A549 (cell line): Measurements from ENCODE around the gene OR4A16. TPM values are rescaled to one million over a fixed set of nuclear protein-coding genes. Genes with fewer than 3 reads are reported as not detected.

Experiments used
- ATAC-seq, 2 experiments: fragments of 200-7000 bp in 1 of 2; fragments of >200 bp in 1 of 2; cut with Nextera tagmentation in 1 of 2; cut with Tn5 transposase in 1 of 2; 3 replicates each; pipeline versions ENCODE4 v1.8.0 to v1.9.1; 2018 to 2020; ENCODE audit warnings: mild to moderate bottlenecking in 1 of 2, moderate library complexity in 1 of 2
- CTCF ChIA-PET: fragments of 300-600 bp; sonication (Branson Sonifier 250); formaldehyde crosslinking; extraction: SDS; loops from one replicate; lab custom pipeline; 2021; ENCODE audit warnings: antibody characterized with exemption, inconsistent platforms; lab: Yijun Ruan, JAX
- POLR2A ChIA-PET: fragments of 350-600 bp; formaldehyde crosslinking; extraction: SDS; loops from one replicate; lab custom pipeline; 2021; ENCODE audit warnings: antibody characterized with exemption, inconsistent platforms; lab: Yijun Ruan, JAX
- DNase-seq, 2 experiments: peaks; one replicate each; pipeline versions ENCODE4 v3.0.0 to v3.0.0-alpha.2; 2011 to 2016; ENCODE audit warnings: low read depth in 1 of 2, low spot score in 1 of 2
- FAIRE-seq: peaks from 2 replicates; lab custom pipeline; 2011; peaks lifted over from hg19 to GRCh38; lab: Jason Lieb, UNC
- H3K27ac ChIP-seq, 2 experiments: fragments of >200 bp; sonication (Bioruptor Twin); formaldehyde crosslinking; 3 replicates each; pipeline ENCODE4 v1.5.1; 2016 to 2017
- H3K4me1 ChIP-seq: fragments of >200 bp; sonication (Bioruptor Twin); formaldehyde crosslinking; 3 replicates; pipeline ENCODE4 v1.6.1; 2016
- H3K4me2 ChIP-seq: fragments of >200 bp; sonication (Bioruptor Twin); formaldehyde crosslinking; 3 replicates; pipeline ENCODE4 v1.6.1; 2016
- H3K4me3 ChIP-seq: fragments of >200 bp; sonication (Bioruptor Twin); formaldehyde crosslinking; 3 replicates; pipeline ENCODE4 v1.5.1; 2016
- H3K9me3 ChIP-seq: fragments of >200 bp; sonication (Bioruptor Twin); formaldehyde crosslinking; 3 replicates; pipeline ENCODE4 v1.6.1; 2016
- BHLHE40 ChIP-seq: IDR thresholded peaks from 2 replicates; pipeline ENCODE4 v1.6.1; 2012; ENCODE audit warnings: low read depth, low read length, inconsistent platforms
- CBX8 ChIP-seq: fragments of 200-600 bp; sonication (generic); IDR thresholded peaks from 2 replicates; pipeline ENCODE4 v1.6.1; 2016
- CHD2 ChIP-seq: fragments of 150-350 bp; IDR thresholded peaks from 2 replicates; pipeline ENCODE4 v1.6.1; 2014; ENCODE audit warnings: low read length; ENCODE audit not compliant: partially characterized antibody
- EHF ChIP-seq: fragments of 250-450 bp; sonication (Bioruptor Pico); IDR thresholded peaks from 2 replicates; pipeline ENCODE4 v1.5.0; 2020; ENCODE audit warnings: mild to moderate bottlenecking
- ESRRA ChIP-seq: fragments of 150-350 bp; IDR thresholded peaks from 2 replicates; pipeline ENCODE4 v1.6.1; 2014; ENCODE audit warnings: mild to moderate bottlenecking, low read length, borderline replicate concordance
- FOSL2 ChIP-seq, 2 experiments: fragments of 450-650 bp in 1 of 2; fragments of >200 bp in 1 of 2; sonication (Bioruptor Twin) in 1 of 2; formaldehyde crosslinking; IDR thresholded peaks; 2 replicates each; pipeline versions ENCODE4 v1.5.0 to v1.6.1; 2016 to 2020; ENCODE audit warnings: mild to moderate bottlenecking in 1 of 2, moderate library complexity in 1 of 2
- FOXS1 ChIP-seq: fragments of 250-450 bp; sonication (Bioruptor Pico); IDR thresholded peaks from 2 replicates; pipeline ENCODE4 v1.5.0; 2020; ENCODE audit warnings: mild to moderate bottlenecking, moderate library complexity
- GATA3 ChIP-seq: IDR thresholded peaks from 2 replicates; pipeline ENCODE4 v1.6.1; 2012; ENCODE audit warnings: borderline replicate concordance
- HDAC2 ChIP-seq: fragments of 200-600 bp; sonication (generic); IDR thresholded peaks from 2 replicates; pipeline ENCODE4 v1.6.1; 2016
- HOXA7 ChIP-seq: fragments of 250-450 bp; sonication (Bioruptor Pico); IDR thresholded peaks from 2 replicates; pipeline ENCODE4 v1.5.0; 2020; ENCODE audit warnings: mild to moderate bottlenecking, moderate library complexity
- HOXB13 ChIP-seq: fragments of 250-450 bp; sonication (Bioruptor Pico); IDR thresholded peaks from 2 replicates; pipeline ENCODE4 v1.5.0; 2020; ENCODE audit warnings: low read depth, mild to moderate bottlenecking, moderate library complexity
- JUN ChIP-seq, 2 experiments: fragments of >200 bp; sonication (Bioruptor Twin); formaldehyde crosslinking; IDR thresholded peaks; 2 replicates in 1 of 2; 3 replicates in 1 of 2; pipeline ENCODE4 v1.6.1; 2016 to 2017
- KDM5A ChIP-seq: fragments of 200-600 bp; sonication (generic); IDR thresholded peaks from 2 replicates; pipeline ENCODE4 v1.6.1; 2016; ENCODE audit warnings: antibody characterized with exemption, mild to moderate bottlenecking
- MAFK ChIP-seq: fragments of 450-650 bp; IDR thresholded peaks from 2 replicates; pipeline ENCODE4 v1.6.1; 2014; ENCODE audit not compliant: partially characterized antibody
- MYC ChIP-seq: IDR thresholded peaks from 2 replicates; pipeline ENCODE4 v1.6.1; 2012; ENCODE audit warnings: mild to moderate bottlenecking, inconsistent platforms, low read length, improper control_type of control experiment, borderline replicate concordance
- NPAS2 ChIP-seq: fragments of 250-450 bp; sonication (Bioruptor Pico); IDR thresholded peaks from 2 replicates; pipeline ENCODE4 v1.8.0; 2022; ENCODE audit warnings: mild to moderate bottlenecking, moderate library complexity, borderline replicate concordance
- NR3C1 ChIP-seq: fragments of >200 bp; sonication (Bioruptor Twin); formaldehyde crosslinking; IDR thresholded peaks from 3 replicates; pipeline ENCODE4 v1.6.1; 2017
- POLR2A ChIP-seq: IDR thresholded peaks from 2 replicates; pipeline ENCODE4 v1.6.1; 2012; ENCODE audit warnings: mild to moderate bottlenecking, low read length
- POLR2AphosphoS2 ChIP-seq: conservative IDR thresholded peaks from 2 replicates; pipeline ENCODE4 v1.6.1; 2012; ENCODE audit warnings: low read length, improper control_type of control experiment, inconsistent platforms
- RCOR1 ChIP-seq: fragments of 150-350 bp; IDR thresholded peaks from 2 replicates; pipeline ENCODE4 v1.6.1; 2014; ENCODE audit warnings: antibody characterized with exemption, low read length, low read depth
- RFX5 ChIP-seq: fragments of 450-650 bp; IDR thresholded peaks from 2 replicates; pipeline ENCODE4 v1.7.1; 2014; ENCODE audit warnings: antibody characterized with exemption, mild to moderate bottlenecking, moderate library complexity
- RNF2 ChIP-seq: fragments of 200-600 bp; sonication (generic); IDR thresholded peaks from 2 replicates; pipeline ENCODE4 v1.6.1; 2016; ENCODE audit warnings: low read depth, mild to moderate bottlenecking, antibody characterized with exemption, moderate library complexity, borderline replicate concordance
- SMC3 ChIP-seq: fragments of >200 bp; sonication (Bioruptor Twin); formaldehyde crosslinking; IDR thresholded peaks from 3 replicates; pipeline ENCODE4 v1.6.1; 2018; ENCODE audit warnings: inconsistent platforms
- SREBF2 ChIP-seq: fragments of 450-650 bp; IDR thresholded peaks from 2 replicates; pipeline ENCODE4 v1.6.1; 2014; ENCODE audit warnings: mild to moderate bottlenecking, moderate library complexity
- ZC3H11A ChIP-seq: fragments of 450-650 bp; IDR thresholded peaks from 2 replicates; pipeline ENCODE4 v1.6.1; 2014; ENCODE audit warnings: antibody characterized with exemption, mild to moderate bottlenecking
- WGBS: methylation state at CpG from one replicate; pipeline ENCODE4 v1.1.6; 2017; ENCODE audit errors: missing lambda C conversion rate; 5-methylcytosine and 5-hydroxymethylcytosine counted together
- polyA plus RNA-seq, 4 experiments: library from polyadenylated mRNA; depleted of rRNA in 3 of 4; stranded (reverse); fragments of >200 nt; fragmentation: RNase III in 1 of 4; extraction: RNeasy Plus Mini Kit Qiagen cat#74134 plus additional on column Dnase treatment in 1 of 4; gene quantifications; 2 replicates in 3 of 4; 3 replicates in 1 of 4; pipeline ENCODE4 v1.2.3, GENCODE V29; 2011 to 2017
- TF ChIP-seq, protein P1 (sequence below): fragments of 250-450 bp; sonication (Bioruptor Pico); IDR thresholded peaks from 2 replicates; pipeline ENCODE4 v1.5.0; 2020; ENCODE audit warnings: low read depth, mild to moderate bottlenecking, moderate library complexity
- TF ChIP-seq, protein P2 (sequence below): IDR thresholded peaks from 2 replicates; pipeline ENCODE4 v1.6.1; 2012
- TF ChIP-seq, protein P3 (sequence below): fragments of >200 bp; sonication (Bioruptor Twin); formaldehyde crosslinking; IDR thresholded peaks from 3 replicates; pipeline ENCODE4 v1.6.1; 2016

The OR4A16 gene
- polyA plus RNA-seq, 2 of the 4 experiments (the other 2 are of a cell fraction), result not detected

DNA sequence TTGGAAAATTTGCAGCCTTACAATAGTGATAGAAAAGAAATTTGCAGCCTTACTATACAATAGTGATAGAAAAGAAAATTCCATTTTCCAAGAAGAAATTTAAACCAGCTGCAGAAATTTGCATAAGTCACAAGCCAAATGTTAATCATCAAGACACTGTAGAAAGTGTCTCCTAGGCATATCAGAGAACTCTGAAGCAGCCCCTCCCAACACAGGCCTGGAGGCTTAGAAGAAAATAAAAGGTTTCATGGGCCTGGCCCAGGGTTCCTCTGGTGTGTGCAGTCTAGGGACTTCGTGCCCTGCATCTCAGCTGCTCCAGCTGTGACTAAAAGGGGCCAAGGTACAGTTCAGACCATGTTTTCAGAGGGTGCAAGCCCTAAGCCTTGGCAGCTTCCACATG, 6.0 kb downstream of the OR4A16 start:
- no peak for DNase-seq
- ChIA-PET CTCF (interaction anchor here (0.6 kb wide), 1 partner anchor 499 kb away, joined by 3 read pairs; no protein-coding TSS in a partner anchor), POLR2A (no interaction called here)
- Histone ChIP-seq H3K4me2 (no peak overlapping the region), H3K4me1 (no peaks in the 10 kb centered on the region), H3K9me3 (no peaks in the 10 kb centered on the region; the same call in 1 of the 3 replicates), H3K27ac (no peak overlapping the region), H3K4me3 (no peak overlapping the region)
- TF ChIP-seq EHF (CRISPR knock-in tag) (no peak), RNF2 (no peak), KDM5A (no peak), MYC (no peak), RFX5 (no peak), HDAC2 (no peak), CBX8 (no peak), JUN (IDR thresholded peaks at IDR 0.05) (no peak), MAFK (no peak), GATA3 (no peak), FOSL2 (IDR thresholded peaks at IDR 0.05) (no peak), FOSL2 (CRISPR knock-in tag; IDR thresholded peaks at IDR 0.05) (no peak), NR3C1 (no peak), HOXB13 (no peak)
- TF ChIP-seq, protein P1, sequence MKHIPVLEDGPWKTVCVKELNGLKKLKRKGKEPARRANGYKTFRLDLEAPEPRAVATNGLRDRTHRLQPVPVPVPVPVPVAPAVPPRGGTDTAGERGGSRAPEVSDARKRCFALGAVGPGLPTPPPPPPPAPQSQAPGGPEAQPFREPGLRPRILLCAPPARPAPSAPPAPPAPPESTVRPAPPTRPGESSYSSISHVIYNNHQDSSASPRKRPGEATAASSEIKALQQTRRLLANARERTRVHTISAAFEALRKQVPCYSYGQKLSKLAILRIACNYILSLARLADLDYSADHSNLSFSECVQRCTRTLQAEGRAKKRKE (CRISPR knock-in tag), result no peak
- TF ChIP-seq, protein P2, sequence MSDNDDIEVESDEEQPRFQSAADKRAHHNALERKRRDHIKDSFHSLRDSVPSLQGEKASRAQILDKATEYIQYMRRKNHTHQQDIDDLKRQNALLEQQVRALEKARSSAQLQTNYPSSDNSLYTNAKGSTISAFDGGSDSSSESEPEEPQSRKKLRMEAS, result no peak
- WGBS, result 0% methylated on average over 1 of the region's 1 CpG
- ATAC-seq, result no peak
- FAIRE-seq, result no peak

DNA sequence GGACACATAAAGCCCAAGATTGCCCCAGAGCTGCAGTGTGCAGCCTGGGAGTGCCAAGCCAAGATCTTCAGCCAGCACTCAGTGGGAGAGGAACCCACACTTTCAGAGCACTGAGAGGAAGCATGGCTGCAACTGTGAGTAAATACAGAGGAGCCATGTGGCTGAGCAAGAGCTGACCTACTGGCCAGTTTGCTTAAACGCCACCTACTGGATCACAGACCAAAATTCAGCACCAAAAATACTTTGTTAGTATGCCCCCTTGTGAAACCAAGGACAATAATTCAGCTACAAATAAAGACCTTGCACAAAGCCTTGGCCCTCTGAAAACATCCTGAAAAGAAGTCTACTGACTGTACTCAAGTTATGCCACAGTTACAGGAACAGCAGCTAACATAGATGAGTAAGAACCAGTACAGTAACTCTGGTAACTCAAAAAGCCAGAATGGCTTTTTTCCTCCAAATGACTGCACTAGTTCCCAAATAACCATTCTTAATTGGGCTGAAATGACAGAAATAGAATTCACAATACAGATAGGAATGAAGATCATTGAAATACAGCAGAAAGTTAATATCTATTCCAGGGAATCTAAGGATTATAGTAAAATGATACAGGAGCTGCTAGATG, 14.7 kb downstream of the OR4A16 start:
- H3K4me3 ChIP-seq, result no peak overlapping the region
- no peak overlapping the region for H3K27ac ChIP-seq
- FAIRE-seq (no peak), DNase-seq (peak in 1 of 2 experiments; percentile 12), ATAC-seq (no peak)
- TF ChIP-seq ZC3H11A (no peak), POLR2A (no peak), NPAS2 (CRISPR knock-in tag) (no peak), ESRRA (no peak), SREBF2 (no peak), FOXS1 (no peak), SMC3 (no peak), CHD2 (no peak), BHLHE40 (no peak), FOSL2 (IDR thresholded peaks at IDR 0.05) (no peak), FOSL2 (CRISPR knock-in tag; IDR thresholded peaks at IDR 0.05) (no peak), RCOR1 (no peak), HOXA7 (CRISPR knock-in tag) (no peak), POLR2AphosphoS2 (no peak)
- TF ChIP-seq, protein P3, sequence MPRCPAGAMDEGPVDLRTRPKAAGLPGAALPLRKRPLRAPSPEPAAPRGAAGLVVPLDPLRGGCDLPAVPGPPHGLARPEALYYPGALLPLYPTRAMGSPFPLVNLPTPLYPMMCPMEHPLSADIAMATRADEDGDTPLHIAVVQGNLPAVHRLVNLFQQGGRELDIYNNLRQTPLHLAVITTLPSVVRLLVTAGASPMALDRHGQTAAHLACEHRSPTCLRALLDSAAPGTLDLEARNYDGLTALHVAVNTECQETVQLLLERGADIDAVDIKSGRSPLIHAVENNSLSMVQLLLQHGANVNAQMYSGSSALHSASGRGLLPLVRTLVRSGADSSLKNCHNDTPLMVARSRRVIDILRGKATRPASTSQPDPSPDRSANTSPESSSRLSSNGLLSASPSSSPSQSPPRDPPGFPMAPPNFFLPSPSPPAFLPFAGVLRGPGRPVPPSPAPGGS, result no peak
- ChIA-PET POLR2A (no interaction called here), CTCF (no interaction called here)
- peaks cover 2% of the 10 kb centered on the region; the same call in 1 of the 3 replicates for H3K9me3 ChIP-seq
- H3K4me1 ChIP-seq, result no peaks in the 10 kb centered on the region
- 0% methylated on average over 1 of the region's 1 CpG for WGBS
- H3K4me2 ChIP-seq, result no peak overlapping the region
